GM21423 (cell line): ENCODE data around the gene CD300C.
"Not testable (repeated sequence)": the region's sequence is repeated elsewhere in the genome, so short reads cannot be mapped to it uniquely, and the experiment has no call there.

Source experiments
- ATAC-seq: cut with Tn5 transposase; IDR thresholded peaks from one replicate; pipeline ENCODE4 v1.9.1; 2021; ENCODE audit warnings: mild to moderate bottlenecking, moderate library complexity; ENCODE audit not compliant: unreplicated experiment

The CD300C gene

DNA sequence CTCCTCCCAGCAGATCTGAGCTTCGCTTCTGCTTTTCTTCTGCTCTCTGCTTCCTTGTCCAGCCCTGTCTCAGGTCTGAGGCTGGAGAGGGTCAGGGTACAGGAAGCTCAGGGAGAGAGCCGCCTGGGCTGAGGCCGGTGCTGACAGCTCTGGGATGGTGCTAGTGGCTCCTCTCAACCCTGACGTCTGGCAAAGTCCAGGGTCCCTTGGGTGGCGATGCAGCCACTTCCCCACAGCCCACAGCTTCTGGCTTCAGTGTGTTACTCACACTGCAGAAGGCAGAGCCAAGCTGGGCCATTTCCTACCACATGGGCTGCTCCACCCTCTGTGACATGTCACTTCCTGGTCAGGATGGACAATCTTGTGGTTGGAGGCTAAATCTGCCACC, at the start of gene CD300C:
CD300C (minus strand) TSS at position 273 of the 388 bp plus-strand sequence. CDS start 333 bp downstream, outside the sequence.
- no peak for ATAC-seq

DNA sequence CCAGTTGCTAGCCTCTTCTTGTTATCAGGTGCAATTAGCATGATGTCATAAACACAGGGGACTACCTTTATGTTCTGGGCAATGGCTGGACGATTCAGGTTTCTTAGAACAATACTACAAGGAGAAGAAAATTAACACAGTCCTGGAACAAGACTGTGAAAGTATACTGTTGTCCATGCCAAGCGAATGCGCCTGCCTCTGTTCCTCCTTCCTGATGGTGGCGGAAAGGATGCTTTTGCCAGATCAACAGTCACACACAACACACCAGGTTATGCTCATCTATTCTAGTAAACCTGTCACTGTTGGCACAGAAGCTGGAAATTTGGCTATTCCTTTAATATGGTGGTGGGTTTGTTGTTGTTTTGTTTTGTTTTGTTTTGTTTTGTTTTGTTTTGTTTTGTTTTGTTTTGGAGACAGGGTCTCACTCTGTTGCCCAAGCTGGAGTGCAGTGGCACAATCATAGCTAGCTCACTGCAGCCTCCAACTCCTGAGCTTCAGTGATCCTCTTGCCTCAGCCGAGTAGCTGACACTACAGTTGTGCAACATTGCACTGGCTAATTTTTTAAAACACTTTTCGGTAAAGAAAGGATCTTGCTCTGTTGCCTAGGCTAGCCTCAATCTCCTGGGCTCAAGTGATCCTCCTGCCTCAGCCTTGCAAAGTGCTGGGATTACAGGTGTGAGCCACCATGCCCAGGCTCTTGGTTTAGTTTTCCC, 49.3 kb upstream of the CD300C start:
- ATAC-seq, result no peak

DNA sequence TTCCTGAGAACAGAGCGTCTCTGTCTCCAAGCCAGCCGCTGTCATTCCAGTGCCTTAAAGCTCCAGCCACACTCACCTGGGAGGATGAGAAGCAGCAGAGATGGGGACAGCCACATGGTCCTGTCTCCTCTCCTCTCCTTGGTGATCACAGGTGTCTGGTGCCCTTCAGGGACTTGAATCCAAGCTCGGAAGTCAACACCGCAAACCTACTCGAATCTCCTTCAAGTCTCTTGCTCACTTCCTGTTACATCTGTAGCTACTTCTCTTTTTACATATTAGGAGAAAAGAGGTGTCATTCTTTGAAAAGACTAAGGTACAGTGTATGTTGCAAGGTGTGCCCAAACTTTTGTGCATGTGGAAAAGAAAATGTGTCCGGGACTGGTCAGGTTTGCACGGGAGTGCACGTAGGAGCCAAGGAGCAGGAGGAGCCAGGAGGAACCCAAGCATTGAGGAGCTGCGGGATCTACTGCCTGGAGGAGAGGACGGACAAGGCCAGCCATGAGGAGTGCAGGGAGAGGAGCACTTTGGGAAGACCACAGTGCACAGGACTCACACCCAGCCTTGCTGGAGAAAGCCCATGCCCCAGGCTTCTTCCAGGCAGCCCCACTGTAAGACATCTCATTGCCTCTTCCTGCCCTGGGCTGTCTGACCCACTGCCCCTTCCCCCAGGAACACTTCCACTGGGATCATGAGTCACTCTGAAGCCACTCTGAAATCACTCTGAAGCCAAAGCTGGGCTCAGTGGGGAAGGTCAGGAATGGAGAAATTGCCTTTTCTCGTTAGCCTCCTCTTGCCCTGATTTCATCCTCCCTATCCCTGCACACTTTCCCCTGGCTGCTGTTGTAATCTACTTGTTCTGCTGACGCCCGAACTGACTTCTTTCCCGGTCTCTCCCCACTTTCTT, 46.4 kb upstream of the CD300C start, which contains the start of gene CD300LD:
CD300LD (minus strand) TSS at position 197 of the 904 bp plus-strand sequence; CDS start at position 116, 81 bp downstream.
- ATAC-seq, result no peak

DNA sequence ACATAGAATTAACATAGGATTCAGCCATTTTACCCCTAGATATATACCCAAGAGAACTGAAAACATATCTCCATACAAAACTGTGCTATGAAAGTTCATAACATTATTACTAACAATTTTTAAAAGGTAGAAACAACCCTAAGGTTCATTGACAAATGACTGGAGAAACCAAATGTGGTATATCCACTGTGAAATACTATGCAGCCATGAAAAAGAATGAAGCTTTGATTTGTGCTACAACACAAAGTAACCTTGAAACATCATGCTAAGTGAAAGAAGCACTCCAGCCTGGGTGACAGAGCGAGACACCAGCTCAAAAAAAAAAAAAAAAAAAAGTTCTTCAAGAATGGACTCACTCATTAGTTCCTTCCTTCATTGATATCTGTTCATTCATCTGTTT, 45.6 kb upstream of the CD300C start:
- ATAC-seq, result no peak

DNA sequence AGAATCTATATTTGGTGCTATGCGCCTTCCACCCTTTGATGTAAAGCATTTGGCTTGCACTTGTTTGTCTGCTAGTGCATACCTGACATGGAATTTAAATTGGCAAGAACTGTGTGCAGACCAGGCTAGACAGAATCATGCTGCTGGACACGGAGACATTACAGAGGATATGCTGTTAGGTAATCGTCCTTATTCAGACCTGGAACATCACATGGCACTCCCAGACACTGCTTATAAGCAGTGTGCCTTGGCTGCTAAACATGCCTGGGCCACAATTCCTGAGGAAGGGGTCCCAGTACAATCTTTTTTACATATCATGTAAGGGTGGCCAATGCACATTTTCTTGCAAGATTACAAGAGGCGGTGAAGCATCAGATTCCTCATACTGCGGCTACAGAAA, 39.8 kb upstream of the CD300C start:
- no peak for ATAC-seq

DNA sequence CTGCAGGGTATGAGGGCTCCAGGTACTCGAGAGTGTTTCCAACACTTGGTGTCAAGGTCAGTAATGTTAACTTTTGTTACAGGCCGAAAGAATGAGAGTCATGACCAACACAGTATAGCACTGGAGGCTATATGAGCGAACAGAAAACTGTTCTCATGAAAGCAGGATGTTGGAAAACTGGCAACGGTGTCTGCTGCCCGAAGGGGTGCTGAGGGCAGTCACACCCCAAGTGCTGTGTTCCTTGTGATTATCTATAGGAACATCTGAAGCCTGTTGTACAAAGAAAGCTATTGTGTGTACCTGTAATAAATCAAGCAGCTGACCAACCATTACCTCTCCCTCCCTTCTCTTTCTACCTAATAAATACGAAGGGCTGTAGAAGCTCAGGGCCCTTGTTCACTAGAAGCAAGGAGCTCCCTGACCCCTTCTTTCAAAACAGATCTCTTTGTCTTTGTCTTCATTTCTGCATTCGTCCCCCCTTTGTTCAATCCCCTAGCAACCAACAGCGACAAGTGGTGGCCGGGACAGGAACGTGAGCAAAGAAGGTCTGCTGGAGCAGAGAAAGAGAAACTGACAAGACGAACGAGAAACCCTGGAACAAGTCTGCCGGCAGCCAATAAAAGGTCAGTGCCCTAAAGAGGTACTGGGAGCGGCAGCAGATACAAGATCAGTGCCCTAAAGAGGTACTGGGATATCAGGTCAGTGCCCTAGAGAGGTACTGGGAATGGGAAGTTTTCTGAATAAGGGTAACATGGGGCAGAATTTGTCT, 38.6 kb upstream of the CD300C start:
- ATAC-seq, result no peak

DNA sequence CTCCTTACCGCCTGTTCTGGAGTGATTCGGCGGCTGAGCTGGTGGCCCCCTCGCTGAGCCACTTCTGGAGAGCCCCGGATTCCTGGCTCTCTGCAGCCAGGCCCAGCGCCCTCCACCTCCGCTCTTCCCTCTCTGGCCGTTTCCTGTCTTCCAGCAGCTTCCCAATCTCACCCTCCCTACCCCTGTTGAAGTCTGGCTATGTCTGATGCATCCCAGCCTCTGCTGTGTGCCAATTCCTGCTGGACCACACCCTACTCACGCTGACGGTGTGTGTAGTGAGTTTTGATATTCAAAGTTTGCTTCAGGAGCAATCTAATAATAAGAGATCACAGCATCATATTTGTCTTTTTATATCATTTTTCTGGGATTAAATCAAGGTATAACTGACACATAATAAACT, 36.7 kb upstream of the CD300C start:
- no peak for ATAC-seq

DNA sequence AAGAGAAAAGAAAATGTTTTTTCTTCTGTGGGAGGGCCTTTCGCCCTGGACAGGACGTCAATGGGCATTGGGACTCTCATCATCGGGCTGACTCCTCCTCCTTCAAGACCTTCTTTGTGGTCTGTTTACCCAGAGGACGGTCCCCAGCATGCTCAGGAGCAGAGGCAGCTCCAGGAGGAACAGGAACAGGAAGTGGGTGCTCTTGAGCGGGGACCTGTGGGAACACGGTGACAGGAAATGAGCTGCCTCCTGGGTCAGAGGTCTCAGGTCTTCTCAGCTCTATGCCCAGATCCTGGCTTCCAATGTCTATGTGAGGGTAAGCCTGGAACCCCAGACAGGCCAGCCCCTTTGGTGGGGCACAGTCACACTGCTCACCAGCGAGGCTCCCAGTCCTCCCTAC, 34.0 kb upstream of the CD300C start:
- ATAC-seq, result no peak

DNA sequence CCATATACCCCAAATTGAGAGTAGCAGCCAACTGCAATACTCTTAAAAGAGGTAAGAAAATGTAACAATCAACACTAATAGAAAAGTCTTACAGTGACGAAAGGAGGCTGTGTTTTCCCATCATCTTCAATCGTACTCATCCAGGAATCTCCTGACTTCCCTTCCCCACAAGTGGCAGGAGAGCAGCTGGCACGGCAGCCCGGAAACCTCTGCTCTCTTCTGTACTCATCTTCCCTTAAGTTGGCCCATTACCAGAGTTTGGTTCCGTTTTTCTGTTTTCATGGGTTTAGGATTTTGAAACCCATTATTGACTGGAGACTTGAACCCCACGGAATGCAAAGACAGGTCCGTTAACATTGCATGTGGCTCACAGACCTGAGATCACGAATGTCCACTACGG, 33.1 kb upstream of the CD300C start:
- no peak for ATAC-seq

DNA sequence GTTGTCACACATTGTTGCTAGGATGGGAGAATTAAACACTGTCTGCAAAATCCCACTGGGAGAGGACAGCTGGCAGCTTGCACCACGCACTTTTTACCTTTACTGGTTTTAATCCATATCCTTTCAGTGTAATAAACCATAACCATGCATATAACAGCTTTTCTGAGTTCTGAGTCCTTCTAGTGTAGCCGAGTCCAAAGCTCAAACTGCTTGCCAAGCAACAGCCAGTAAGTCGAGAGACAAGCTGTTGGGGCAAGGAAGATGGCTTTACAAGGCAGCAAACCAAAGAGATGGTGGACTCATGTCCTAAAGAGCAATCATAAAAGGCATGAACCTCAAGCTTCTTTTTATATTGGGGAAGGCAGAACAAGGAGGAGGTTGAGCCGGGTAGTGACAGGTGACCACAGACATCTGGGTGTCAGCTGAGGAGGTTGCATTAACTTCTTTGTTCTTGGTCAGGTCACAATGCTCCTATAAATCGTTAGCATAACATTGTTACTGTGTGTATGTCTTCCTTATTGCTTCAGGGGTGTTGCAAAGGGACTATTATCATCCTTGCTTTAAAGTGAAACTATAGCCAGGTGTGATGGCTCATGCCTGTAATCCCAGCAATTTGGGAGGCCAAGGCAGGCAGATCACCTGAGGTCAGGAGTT, 28.7 kb upstream of the CD300C start:
- ATAC-seq, result no peak

DNA sequence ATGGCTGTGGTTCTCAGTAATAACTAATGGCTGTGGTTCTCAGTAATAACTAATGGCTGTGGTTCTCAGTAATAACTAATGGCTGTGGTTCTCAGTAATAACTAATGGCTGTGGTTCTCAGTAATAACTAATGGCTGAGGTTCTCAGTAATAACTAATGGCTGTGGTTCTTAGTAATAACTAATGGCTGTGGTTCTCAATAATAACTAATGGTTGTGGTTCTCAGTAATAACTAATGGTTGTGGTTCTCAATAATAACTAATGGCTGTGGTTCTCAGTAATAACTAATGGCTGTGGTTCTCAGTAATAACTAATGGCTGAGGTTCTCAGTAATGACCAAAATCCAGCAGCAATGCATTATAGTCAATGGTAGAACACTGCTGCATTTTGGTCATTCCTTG, 27.7 kb upstream of the CD300C start:
- ATAC-seq, result not testable (repeated sequence)

DNA sequence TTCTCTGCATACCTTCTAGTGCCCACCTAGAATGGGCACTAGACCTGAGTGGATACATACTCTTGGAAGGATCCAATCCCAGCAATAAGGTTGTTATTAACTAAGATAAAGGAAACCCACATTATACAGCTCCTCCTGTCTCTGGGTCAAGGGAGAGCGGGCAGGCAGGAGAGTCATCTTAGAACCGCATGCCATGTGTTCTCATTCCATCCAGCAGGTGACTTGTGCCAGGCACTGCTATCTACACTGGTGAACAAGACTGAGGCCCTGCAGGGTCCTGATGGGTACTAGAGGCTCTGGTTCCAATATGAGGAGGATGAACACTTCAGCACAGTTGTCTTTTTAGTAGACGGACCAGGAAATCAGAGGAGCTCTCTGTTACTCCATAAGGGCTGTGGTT, 27.3 kb upstream of the CD300C start:
- ATAC-seq, result no peak

DNA sequence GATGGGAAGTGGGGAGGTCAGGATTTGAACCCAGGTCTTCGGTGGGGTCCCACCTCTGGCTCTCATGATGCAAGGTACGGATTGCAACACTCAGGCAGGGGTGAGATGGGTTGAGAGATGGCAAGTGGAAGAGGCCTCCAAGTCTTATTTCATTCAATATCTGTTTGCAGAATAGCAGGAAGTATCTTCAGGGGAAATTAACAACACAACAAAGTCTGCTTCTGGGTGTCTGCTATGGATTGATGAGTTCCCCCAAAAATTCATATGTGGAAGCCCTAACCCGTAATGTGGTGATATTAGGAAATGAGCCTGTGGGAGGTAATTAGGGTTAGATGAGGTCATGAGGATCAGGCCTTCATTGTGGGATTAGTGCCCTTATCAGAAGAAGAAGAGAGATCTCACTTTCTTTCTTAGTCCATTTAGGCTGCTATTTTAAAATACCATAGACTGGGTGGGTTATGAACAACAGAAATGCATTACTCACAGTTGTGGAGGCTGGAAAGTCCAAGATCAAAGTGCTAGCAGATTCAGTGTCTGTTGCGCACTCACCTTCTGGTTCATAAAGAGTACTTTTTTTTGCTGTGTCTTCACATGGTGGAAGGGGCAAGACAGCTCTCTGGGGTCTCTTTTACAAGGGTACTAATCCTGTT, 25.8 kb upstream of the CD300C start:
- no peak for ATAC-seq

DNA sequence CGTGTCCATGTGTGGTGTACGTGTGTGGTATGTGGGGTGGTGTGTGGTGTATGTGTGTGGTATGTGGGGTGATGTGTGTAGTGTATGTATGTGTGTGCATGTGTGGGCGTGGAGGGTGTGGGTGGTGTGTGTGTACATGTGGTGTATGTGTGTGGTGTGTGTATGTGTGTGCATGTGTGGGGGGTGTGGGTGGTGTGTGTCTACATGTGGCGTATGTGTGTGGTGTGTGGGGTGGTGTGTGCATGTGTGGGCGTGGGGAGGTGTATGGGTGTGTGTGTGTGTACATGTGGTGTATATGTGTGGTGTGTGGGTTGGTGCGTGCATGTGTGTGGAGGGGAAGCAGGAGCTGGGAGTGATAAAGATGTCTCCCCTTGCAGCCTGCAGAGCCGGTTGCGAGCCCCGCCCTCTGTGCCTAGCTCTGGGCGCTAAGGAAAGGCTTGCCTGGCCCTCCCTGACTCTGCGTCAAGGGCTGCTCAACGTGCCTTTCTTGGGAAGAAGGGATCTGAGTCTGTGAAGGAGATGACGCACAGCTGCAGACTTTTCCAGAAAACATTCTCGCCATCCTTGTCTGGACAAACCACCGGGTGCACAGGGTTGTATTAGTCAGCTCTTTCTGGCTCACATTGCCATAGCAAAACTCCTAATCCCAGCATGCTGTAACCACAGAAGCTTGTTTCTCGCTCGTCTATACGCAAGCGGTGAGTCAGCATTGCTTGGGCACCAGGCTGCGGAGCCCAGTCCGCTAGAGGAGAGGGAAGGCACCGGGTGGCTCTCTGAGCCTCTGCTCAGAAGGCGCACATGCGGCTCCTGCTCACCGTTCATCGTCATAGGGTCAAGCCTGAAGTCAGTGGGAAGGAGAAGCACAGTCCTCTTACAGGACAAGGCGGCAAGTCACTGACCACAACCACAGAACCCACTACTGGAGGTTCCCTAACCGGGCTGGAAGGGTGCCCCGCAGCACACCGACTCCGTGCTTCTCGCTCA, 23.4 kb upstream of the CD300C start:
- ATAC-seq, result no peak

DNA sequence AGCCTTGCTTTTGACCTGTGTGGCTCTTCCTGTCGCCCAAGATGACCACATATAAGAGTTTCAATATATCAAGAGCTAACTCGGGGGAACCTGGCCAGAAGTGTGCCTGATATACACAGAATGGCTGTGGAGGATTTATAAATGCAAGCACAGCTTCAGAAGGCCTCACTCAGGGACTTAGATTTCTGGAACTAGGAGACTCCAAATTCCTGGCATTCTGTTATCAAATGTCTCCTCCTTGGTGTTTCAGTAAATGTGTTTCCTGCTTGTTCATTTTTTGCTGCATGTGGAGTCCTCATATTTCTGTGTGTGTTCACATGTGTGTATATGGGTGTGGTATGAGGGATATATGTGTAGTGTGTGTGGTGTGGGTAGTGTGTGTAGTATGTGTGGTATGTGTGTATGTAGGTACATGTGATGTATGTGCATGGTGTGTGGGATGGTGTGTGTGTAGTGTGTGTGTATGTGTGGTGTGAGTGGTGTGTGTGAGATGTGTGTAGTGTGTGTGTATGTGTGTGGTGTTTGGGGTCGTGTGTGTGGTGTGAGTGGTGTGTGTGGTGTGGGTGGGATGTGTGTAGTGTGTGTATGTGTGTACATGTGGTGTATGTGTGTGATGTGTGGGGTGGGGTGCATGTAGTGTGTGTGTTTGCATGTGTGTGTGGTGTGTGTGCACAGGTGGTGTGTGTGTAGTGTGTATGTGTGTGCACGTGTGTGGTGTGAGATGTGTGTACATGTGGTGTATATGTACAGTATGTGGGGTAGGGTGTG, 22.4 kb upstream of the CD300C start:
- no peak for ATAC-seq

DNA sequence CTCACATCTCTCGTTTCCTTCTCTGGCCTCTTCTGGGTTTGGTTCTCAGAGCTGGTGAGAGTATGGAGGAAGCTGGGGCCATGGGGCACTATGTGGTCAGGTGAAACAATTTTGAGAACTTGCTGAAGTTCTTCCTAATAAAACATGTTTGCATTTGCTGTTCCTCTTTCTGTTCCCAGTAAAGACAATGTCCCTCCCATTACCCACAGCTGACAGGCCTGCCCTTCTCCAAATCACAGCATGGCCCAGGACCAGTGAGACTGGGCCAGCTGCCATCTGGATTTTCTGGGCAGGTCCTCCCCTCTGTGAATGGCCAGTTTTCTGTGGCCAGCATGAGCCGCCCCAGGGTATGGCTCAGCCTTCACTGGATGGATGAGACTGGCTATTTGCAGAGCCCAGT, 21.5 kb upstream of the CD300C start, which contains the start of gene CD300H:
CD300H (minus strand) TSS at position 113 of the 400 bp plus-strand sequence.
- ATAC-seq, result no peak

DNA sequence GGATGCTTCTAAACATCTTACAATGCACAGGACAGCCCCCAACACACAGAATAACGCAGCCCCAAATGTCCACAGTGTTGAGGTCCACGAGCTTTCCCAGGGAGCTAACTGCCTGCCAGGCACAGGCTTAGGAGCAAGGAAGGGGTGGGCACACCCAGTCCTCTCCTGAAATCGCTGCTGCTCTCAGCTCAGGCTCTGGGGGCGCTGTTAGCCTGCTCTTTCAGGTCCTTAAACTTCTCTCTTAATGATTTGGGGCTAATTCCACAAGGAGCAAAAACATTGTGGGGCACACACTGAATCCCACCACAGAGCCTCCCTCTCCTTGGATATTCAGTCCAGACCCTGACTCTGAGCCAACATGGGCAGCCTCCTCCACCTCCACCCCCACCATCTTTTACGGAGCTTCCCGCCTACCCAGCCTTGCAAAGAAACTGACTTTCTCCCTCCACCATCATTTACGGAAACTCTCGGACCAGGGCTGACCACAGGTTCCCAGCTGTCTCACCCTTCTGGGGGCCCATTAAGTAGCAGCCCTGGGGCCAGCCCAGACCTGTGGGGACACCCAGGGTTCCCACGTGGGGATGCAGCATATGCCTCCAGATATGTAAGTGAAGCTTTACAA, 20.3 kb upstream of the CD300C start:
- ATAC-seq, result no peak

DNA sequence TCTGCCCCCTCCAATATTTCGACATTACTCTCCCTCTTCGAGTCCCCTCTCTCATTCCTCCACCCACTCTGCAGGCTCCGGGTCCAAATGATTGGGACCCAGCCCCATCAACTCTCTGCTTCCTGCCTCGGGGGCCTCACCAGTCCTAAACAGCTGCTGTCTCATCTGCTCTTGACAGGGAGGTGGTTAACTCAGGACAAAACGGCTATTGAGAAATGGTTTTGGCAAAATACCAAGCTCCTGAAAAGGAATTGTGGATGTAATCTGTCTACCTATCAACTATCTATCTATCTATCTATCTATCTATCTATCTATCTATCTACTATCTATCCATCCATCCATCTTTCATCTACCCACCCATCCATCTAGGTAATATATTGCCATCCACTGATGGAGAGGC, 19.2 kb upstream of the CD300C start:
- ATAC-seq, result no peak
